Panc1 (cell line): ENCODE data around the gene FBRS.

Experiments used
- POLR2AphosphoS5 ChIP-seq: IDR thresholded peaks from 2 replicates; pipeline ENCODE4 v1.6.1; 2012; ENCODE audit warnings: mild to moderate bottlenecking, low read depth, low read length, moderate library complexity
- TF ChIP-seq, protein P1 (sequence below): fragments of 450-650 bp; IDR thresholded peaks from 2 replicates; pipeline ENCODE4 v1.5.1; 2017; ENCODE audit warnings: mild to moderate bottlenecking

DNA sequence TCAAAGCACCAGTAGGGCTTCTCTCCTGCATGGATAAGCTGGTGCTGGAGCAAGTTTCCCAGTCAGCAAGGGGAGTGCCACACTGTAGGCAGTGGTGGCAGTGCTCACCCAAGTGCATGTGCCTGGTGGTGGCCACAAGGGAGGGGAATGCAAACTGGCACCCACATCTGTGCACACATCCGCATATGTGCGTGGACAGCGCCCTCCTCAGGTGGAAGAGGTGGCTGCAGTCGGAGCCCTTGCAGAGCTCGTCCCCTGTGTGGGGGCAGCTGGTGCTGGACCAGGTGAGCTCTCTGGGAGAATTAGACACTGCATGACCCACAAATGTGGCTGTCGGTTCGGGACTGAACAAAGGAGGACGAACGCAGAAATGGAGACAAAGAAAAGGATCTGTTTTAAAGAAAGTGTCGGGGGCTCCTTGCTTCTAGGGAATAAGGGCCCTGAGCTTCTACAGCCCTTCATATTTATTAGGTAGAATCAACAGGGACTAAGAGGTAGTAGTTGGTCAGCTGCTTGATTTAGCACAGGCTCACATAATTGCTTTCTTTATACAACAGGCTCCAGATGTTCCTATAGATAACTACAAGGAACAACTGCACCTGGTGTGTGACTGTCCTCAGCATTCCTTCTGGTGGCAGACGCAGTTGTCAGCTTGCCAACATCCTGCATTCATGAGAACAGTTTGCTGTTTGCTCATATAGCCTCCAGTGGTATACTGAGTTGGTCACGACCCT is 42.7 kb upstream of the FBRS start:
- TF ChIP-seq, protein P1, sequence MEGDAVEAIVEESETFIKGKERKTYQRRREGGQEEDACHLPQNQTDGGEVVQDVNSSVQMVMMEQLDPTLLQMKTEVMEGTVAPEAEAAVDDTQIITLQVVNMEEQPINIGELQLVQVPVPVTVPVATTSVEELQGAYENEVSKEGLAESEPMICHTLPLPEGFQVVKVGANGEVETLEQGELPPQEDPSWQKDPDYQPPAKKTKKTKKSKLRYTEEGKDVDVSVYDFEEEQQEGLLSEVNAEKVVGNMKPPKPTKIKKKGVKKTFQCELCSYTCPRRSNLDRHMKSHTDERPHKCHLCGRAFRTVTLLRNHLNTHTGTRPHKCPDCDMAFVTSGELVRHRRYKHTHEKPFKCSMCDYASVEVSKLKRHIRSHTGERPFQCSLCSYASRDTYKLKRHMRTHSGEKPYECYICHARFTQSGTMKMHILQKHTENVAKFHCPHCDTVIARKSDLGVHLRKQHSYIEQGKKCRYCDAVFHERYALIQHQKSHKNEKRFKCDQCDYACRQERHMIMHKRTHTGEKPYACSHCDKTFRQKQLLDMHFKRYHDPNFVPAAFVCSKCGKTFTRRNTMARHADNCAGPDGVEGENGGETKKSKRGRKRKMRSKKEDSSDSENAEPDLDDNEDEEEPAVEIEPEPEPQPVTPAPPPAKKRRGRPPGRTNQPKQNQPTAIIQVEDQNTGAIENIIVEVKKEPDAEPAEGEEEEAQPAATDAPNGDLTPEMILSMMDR = peak; percentile 20
- TF ChIP-seq POLR2AphosphoS5 = no peak
